ENCODE measurements around the gene DAAM1.

DNA sequence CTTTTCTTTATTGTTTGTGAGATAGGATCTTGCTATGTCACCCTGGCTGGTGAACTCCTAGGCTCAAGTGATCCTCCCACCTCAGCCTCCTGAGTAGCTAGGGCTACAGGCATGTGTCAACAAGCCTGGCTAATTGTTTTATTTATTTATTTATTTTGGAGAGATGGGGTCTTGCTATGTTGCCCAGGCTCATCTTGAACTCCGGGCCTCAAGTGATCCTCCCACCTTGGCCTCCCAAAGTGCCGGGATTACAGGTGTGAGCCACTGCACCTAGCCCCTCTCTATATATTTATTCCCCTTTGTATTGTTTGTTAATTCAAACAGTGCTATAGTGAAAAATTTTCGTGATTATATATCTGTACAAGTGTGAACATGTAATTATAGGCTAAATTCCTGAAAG is 123.3 kb downstream of the DAAM1 start:
- TF ChIP-seq RAD21 (IDR thresholded peaks at IDR 0.05; ENCODE audit: low read length) (no peak), TAF1 (IDR thresholded peaks at IDR 0.05; ENCODE audit: borderline replicate concordance, low read depth, low read length) (no peak), NRF1 (IDR thresholded peaks at IDR 0.05; ENCODE audit: low read depth, low read length) (no peak), TEAD4 (IDR thresholded peaks at IDR 0.05; ENCODE audit: borderline replicate concordance, insufficient read depth) (no peak), EP300 (IDR thresholded peaks at IDR 0.05; ENCODE audit: borderline replicate concordance in 1 of 2, low read depth in 1 of 2, low read length in 1 of 2) (no peak)
- TF ChIP-seq, protein P1, sequence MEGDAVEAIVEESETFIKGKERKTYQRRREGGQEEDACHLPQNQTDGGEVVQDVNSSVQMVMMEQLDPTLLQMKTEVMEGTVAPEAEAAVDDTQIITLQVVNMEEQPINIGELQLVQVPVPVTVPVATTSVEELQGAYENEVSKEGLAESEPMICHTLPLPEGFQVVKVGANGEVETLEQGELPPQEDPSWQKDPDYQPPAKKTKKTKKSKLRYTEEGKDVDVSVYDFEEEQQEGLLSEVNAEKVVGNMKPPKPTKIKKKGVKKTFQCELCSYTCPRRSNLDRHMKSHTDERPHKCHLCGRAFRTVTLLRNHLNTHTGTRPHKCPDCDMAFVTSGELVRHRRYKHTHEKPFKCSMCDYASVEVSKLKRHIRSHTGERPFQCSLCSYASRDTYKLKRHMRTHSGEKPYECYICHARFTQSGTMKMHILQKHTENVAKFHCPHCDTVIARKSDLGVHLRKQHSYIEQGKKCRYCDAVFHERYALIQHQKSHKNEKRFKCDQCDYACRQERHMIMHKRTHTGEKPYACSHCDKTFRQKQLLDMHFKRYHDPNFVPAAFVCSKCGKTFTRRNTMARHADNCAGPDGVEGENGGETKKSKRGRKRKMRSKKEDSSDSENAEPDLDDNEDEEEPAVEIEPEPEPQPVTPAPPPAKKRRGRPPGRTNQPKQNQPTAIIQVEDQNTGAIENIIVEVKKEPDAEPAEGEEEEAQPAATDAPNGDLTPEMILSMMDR (IDR thresholded peaks at IDR 0.05), result no peak
